H1 (cell line): Measurements from ENCODE around the gene UBAP1. TPM values are rescaled to one million over a fixed set of nuclear protein-coding genes. Genes with fewer than 3 reads are reported as not detected.

Experiments
- CTCF ChIA-PET: fragments of 300-600 bp; sonication (Branson Sonifier 250); formaldehyde crosslinking; loops from one replicate; lab custom pipeline; 2021; ENCODE audit not compliant: partially characterized antibody; lab: Charles Lee
- POLR2A ChIA-PET: fragments of 300-600 bp; sonication (Branson Sonifier 250); formaldehyde crosslinking; loops from one replicate; lab custom pipeline; 2021; ENCODE audit warnings: inconsistent platforms; ENCODE audit not compliant: partially characterized antibody; lab: Charles Lee
- DNase-seq, 2 experiments: peaks; one replicate each; pipeline versions ENCODE4 v3.0.0 to v3.0.0-alpha.2; 2010 to 2022; ENCODE audit warnings: low spot score in 2 of 2, low read depth in 1 of 2, mixed read lengths in 1 of 2
- FAIRE-seq: peaks from 2 replicates; lab custom pipeline; 2011; peaks lifted over from hg19 to GRCh38; lab: Jason Lieb, UNC
- H2AFZ ChIP-seq: 2 replicates; pipeline ENCODE4 v1.8.1; 2012; ENCODE audit warnings: low read length, inconsistent platforms
- H2AK5ac ChIP-seq: 2 replicates; pipeline ENCODE4 v1.6.1; 2013; ENCODE audit warnings: low read depth, low read length
- H2BK120ac ChIP-seq: replicated peaks from 2 replicates; pipeline ENCODE3; 2013; ENCODE audit warnings: low read depth, low read length, inconsistent platforms
- H2BK12ac ChIP-seq: 2 replicates; pipeline ENCODE4 v1.6.1; 2013; ENCODE audit warnings: low read depth, low read length
- H2BK15ac ChIP-seq: 2 replicates; pipeline ENCODE4 v1.6.1; 2013; ENCODE audit warnings: low read length
- H2BK20ac ChIP-seq: 2 replicates; pipeline ENCODE4 v1.6.1; 2013; ENCODE audit warnings: low read length
- H2BK5ac ChIP-seq: 2 replicates; pipeline ENCODE4 v1.6.1; 2013; ENCODE audit warnings: low read depth, low read length
- H3K14ac ChIP-seq: 2 replicates; pipeline ENCODE4 v1.6.1; 2013; ENCODE audit warnings: inconsistent platforms; ENCODE audit not compliant: insufficient read length
- H3K18ac ChIP-seq: 2 replicates; pipeline ENCODE4 v1.6.1; 2013; ENCODE audit warnings: low read length; ENCODE audit errors: extremely low read depth
- H3K23ac ChIP-seq: 2 replicates; pipeline ENCODE4 v1.6.1; 2013; ENCODE audit warnings: inconsistent platforms; ENCODE audit not compliant: insufficient read length
- H3K23me2 ChIP-seq: 2 replicates; pipeline ENCODE4 v1.6.1; 2013; ENCODE audit warnings: low read depth, low read length
- H3K27ac ChIP-seq: 2 replicates; pipeline ENCODE4 v1.6.1; 2011; ENCODE audit warnings: low read depth, low read length, inconsistent platforms
- H3K27me3 ChIP-seq, 4 experiments: replicated peaks in 1 of 4; 1 replicate in 1 of 4; 2 replicates in 3 of 4; pipeline versions ENCODE4 v1.6.1 to v1.8.1; 2011 to 2013; ENCODE audit warnings: low read length in 3 of 4, mild to moderate bottlenecking in 3 of 4, inconsistent platforms in 2 of 4, mixed read lengths in 2 of 4, moderate library complexity in 1 of 4; ENCODE audit not compliant: control insufficient read depth in 3 of 4, insufficient read depth in 3 of 4; ENCODE audit errors: extremely low read depth in 1 of 4
- H3K36me3 ChIP-seq, 4 experiments: 2 replicates each; pipeline versions ENCODE4 v1.6.1 to v1.8.1; 2011 to 2013; ENCODE audit warnings: mild to moderate bottlenecking in 4 of 4, low read length in 3 of 4, moderate library complexity in 2 of 4, control low read depth in 1 of 4, inconsistent platforms in 1 of 4; ENCODE audit not compliant: insufficient read depth in 4 of 4, control insufficient read depth in 2 of 4
- H3K4ac ChIP-seq: replicated peaks from 2 replicates; pipeline ENCODE3; 2013; ENCODE audit warnings: low read length, low read depth, mixed read lengths, inconsistent platforms; ENCODE audit not compliant: insufficient read length
- H3K4me1 ChIP-seq, 4 experiments: replicated peaks in 1 of 4; 1 replicate in 1 of 4; 2 replicates in 3 of 4; pipeline versions ENCODE4 v1.6.1 to v1.8.1; 2011 to 2013; ENCODE audit warnings: low read length in 3 of 4, inconsistent platforms in 2 of 4, mixed read lengths in 1 of 4; ENCODE audit not compliant: insufficient read depth in 4 of 4, control insufficient read depth in 3 of 4
- H3K4me2 ChIP-seq, 2 experiments: 2 replicates each; pipeline versions ENCODE4 v1.6.1 to v1.8.1; 2011 to 2013; ENCODE audit warnings: low read depth in 2 of 2, low read length in 2 of 2, control low read depth in 1 of 2, inconsistent platforms in 1 of 2, mild to moderate bottlenecking in 1 of 2; ENCODE audit not compliant: insufficient read depth in 1 of 2
- H3K4me3 ChIP-seq, 4 experiments: fragments of 200-600, 300-600 bp in 1 of 4; sonication (generic), shearing (Covaris generic), sonication (Bioruptor Twin) in 1 of 4; 2 replicates each; pipeline versions ENCODE4 v1.5.1 to v1.8.1; 2011 to 2016; ENCODE audit warnings: low read length in 4 of 4, low read depth in 3 of 4, control low read depth in 2 of 4, inconsistent platforms in 2 of 4, mild to moderate bottlenecking in 2 of 4, mixed read lengths in 1 of 4, moderate library complexity in 1 of 4; ENCODE audit not compliant: insufficient read depth in 2 of 4; ENCODE audit errors: extremely low read depth in 1 of 4
- H3K56ac ChIP-seq: replicated peaks from 2 replicates; pipeline ENCODE3; 2013; ENCODE audit warnings: low read depth, mild to moderate bottlenecking, mixed read lengths, low read length, inconsistent platforms; ENCODE audit not compliant: insufficient read length
- H3K79me1 ChIP-seq: 2 replicates; pipeline ENCODE4 v1.6.1; 2013; ENCODE audit warnings: low read depth, low read length, control low read depth
- H3K79me2 ChIP-seq, 2 experiments: 2 replicates each; pipeline versions ENCODE4 v1.6.1 to v1.8.1; 2012 to 2013; ENCODE audit warnings: low read length in 2 of 2, mild to moderate bottlenecking in 2 of 2, inconsistent platforms in 1 of 2; ENCODE audit not compliant: insufficient read depth in 2 of 2, control insufficient read depth in 1 of 2
- H3K9ac ChIP-seq, 4 experiments: replicated peaks in 1 of 4; 1 replicate in 1 of 4; 2 replicates in 3 of 4; pipeline versions ENCODE4 v1.6.1 to v1.8.1; 2011 to 2013; ENCODE audit warnings: low read depth in 3 of 4, low read length in 3 of 4, control low read depth in 2 of 4, mild to moderate bottlenecking in 2 of 4, moderate library complexity in 2 of 4, inconsistent platforms in 1 of 4; ENCODE audit errors: extremely low read depth in 1 of 4
- H3K9me3 ChIP-seq, 2 experiments: 2 replicates each; pipeline versions ENCODE4 v1.6.1 to v1.8.1; 2012 to 2013; ENCODE audit warnings: mild to moderate bottlenecking in 2 of 2, moderate library complexity in 2 of 2, control low read depth in 1 of 2, inconsistent platforms in 1 of 2, low read depth in 1 of 2, low read length in 1 of 2, mixed read lengths in 1 of 2; ENCODE audit not compliant: insufficient read depth in 2 of 2
- H4K20me1 ChIP-seq, 2 experiments: replicated peaks in 1 of 2; 2 replicates each; pipeline versions ENCODE3 to v1.8.1; 2011 to 2013; ENCODE audit warnings: inconsistent platforms in 2 of 2, low read length in 2 of 2, mild to moderate bottlenecking in 1 of 2; ENCODE audit not compliant: insufficient read depth in 2 of 2, control insufficient read depth in 1 of 2
- H4K5ac ChIP-seq: 2 replicates; pipeline ENCODE4 v1.6.1; 2013; ENCODE audit warnings: low read length, low read depth, mixed read lengths, inconsistent platforms; ENCODE audit not compliant: insufficient read length
- H4K8ac ChIP-seq: 2 replicates; pipeline ENCODE4 v1.8.0; 2013; ENCODE audit warnings: mild to moderate bottlenecking, moderate library complexity, low read length, inconsistent platforms; ENCODE audit not compliant: insufficient read depth; ENCODE audit errors: extremely low read depth
- H4K91ac ChIP-seq: replicated peaks from 2 replicates; pipeline ENCODE3; 2013; ENCODE audit warnings: low read length, mixed read lengths, inconsistent platforms; ENCODE audit not compliant: insufficient read length
- CTCF ChIP-seq, 3 experiments: IDR thresholded peaks; 1 replicate in 2 of 3; 2 replicates in 1 of 3; pipeline versions ENCODE4 v1.5.1 to v1.6.1; 2011; ENCODE audit warnings: low read length in 3 of 3, mild to moderate bottlenecking in 3 of 3, inconsistent platforms in 2 of 3, low read depth in 1 of 3, moderate library complexity in 1 of 3; ENCODE audit not compliant: insufficient read depth in 1 of 3; ENCODE audit errors: control extremely low read depth in 1 of 3
- E2F6 ChIP-seq: IDR thresholded peaks from 2 replicates; pipeline ENCODE4 v1.6.1; 2012; ENCODE audit warnings: inconsistent platforms
- WGBS, 2 experiments: shearing (Covaris generic) in 1 of 2; methylation state at CpG; one replicate each; pipeline versions ENCODE4 v1.1.6 to v1.1.7; 2013 to 2015; ENCODE audit warnings: low lambda C conversion rate in 2 of 2, mixed read lengths in 2 of 2, inconsistent platforms in 1 of 2, low coverage in 1 of 2, missing lambda C conversion rate in 1 of 2; ENCODE audit not compliant: insufficient replicate concordance in 2 of 2, insufficient coverage in 1 of 2, insufficient read length in 1 of 2; ENCODE audit errors: extremely low coverage in 1 of 2, missing lambda C conversion rate in 1 of 2; 5-methylcytosine and 5-hydroxymethylcytosine counted together
- polyA plus RNA-seq, 7 experiments: library from polyadenylated mRNA; depleted of rRNA in 3 of 7; stranded (reverse) in 5 of 7; unstranded in 2 of 7; fragments of >200 nt in 5 of 7; fragments of 200-250 nt in 2 of 7; gene quantifications; 1 replicate in 5 of 7; 2 replicates in 1 of 7; 4 replicates in 1 of 7; pipeline versions ENCODE4 v1.2.1 to v1.2.3, GENCODE V29; 2011 to 2013; ENCODE audit warnings: missing spikeins in 2 of 7, mixed read lengths in 2 of 7
- total RNA-seq: library from RNA; stranded (reverse); fragmentation: NEBNext Ultra II Directional; extraction: Animal tissue kit (Norgen Biotek cat#: 25700); gene quantifications from 2 replicates; pipeline ENCODE4 v1.2.1, GENCODE V29; 2021

UBAP1 gene
- total and polyA plus RNA-seq, 2 of the 8 experiments (the other 6 are each of a cell fraction or from before 2014, with no cell fraction given) = 31.3 to 31.4 TPM

- no peaks in the 10 kb centered on the region for H3K9me3 ChIP-seq
- FAIRE-seq (no peak), DNase-seq (no peak)
- H4K91ac ChIP-seq = no peak overlapping the region
- H4K8ac ChIP-seq = no peak overlapping the region
- H3K4me3 ChIP-seq = no peak overlapping the region
- no peak overlapping the region for H3K27ac ChIP-seq
- no peak for TF ChIP-seq E2F6
- no peak for TF ChIP-seq CTCF (IDR thresholded peaks at IDR 0.05; ENCODE audit: control extremely low read depth in 1 of 3, insufficient read depth in 1 of 3, low read depth in 1 of 3, low read length in 3 of 3)
- H3K4me1 ChIP-seq = no peaks in the 10 kb centered on the region
- no peaks in the 10 kb centered on the region for H3K79me2 ChIP-seq
- H3K9ac ChIP-seq = no peak overlapping the region
- no peak overlapping the region for H4K5ac ChIP-seq
- no peaks in the 10 kb centered on the region for H3K23me2 ChIP-seq
- H2AFZ ChIP-seq = no peak overlapping the region
- no peak overlapping the region for H3K14ac ChIP-seq
- no peak overlapping the region for H2BK20ac ChIP-seq
- H3K4ac ChIP-seq = no peak overlapping the region
- ChIA-PET CTCF (interaction anchor here (0.8 kb wide), 1 partner anchor 38 kb away, joined by 4 read pairs; no protein-coding TSS in a partner anchor), POLR2A (no interaction called here)
- no peak overlapping the region for H3K18ac ChIP-seq
- H3K79me1 ChIP-seq = no peaks in the 10 kb centered on the region
- H3K27me3 ChIP-seq = no peaks in the 10 kb centered on the region
- H2BK15ac ChIP-seq = no peak overlapping the region
- H2BK120ac ChIP-seq = no peak overlapping the region
- H3K23ac ChIP-seq = no peak overlapping the region
- 39% methylated on average over 2 of the region's 2 CpGs; no CpG with 5 or more reads in 1 of the 2 experiments for WGBS, 2 experiments
- H3K4me2 ChIP-seq = no peak overlapping the region
- no peak overlapping the region for H2BK12ac ChIP-seq
- no peak overlapping the region for H3K56ac ChIP-seq
- H4K20me1 ChIP-seq = no peaks in the 10 kb centered on the region
- H2AK5ac ChIP-seq = no peak overlapping the region
- no peak overlapping the region for H2BK5ac ChIP-seq
- H3K36me3 ChIP-seq = no peaks in the 10 kb centered on the region
Observed at GRCh38 chr9:34292552-34292951, 113.7 kb downstream of the UBAP1 start.
